Measurements from ENCODE around the gene CCDC142. TPM values are rescaled to one million over a fixed set of nuclear protein-coding genes. Genes with fewer than 3 reads are reported as not detected.
"Not testable (repeated sequence)": the region's sequence is repeated elsewhere in the genome, so short reads cannot be mapped to it uniquely, and the experiment has no call there.

CCDC142 gene
- total RNA-seq, 4 donors from 2014 or later = 7.3 to 41.6 (median 13.7) TPM

- Histone ChIP-seq H3K27ac (no peak overlapping the region), H3K27me3 (peaks cover 2% of the 10 kb centered on the region), H3K4me1 (no peaks in the 10 kb centered on the region), H3K9me3 (no peaks in the 10 kb centered on the region), H3K4me3 (no peak overlapping the region), H3K36me3 (no peaks in the 10 kb centered on the region)
- 67 to 68% methylated on average over 2 of the region's 2 CpGs for WGBS, 2 donors (ENCODE audit: low coverage in 1 of 2)
- no peak for ATAC-seq
- TF ChIP-seq, protein P1, sequence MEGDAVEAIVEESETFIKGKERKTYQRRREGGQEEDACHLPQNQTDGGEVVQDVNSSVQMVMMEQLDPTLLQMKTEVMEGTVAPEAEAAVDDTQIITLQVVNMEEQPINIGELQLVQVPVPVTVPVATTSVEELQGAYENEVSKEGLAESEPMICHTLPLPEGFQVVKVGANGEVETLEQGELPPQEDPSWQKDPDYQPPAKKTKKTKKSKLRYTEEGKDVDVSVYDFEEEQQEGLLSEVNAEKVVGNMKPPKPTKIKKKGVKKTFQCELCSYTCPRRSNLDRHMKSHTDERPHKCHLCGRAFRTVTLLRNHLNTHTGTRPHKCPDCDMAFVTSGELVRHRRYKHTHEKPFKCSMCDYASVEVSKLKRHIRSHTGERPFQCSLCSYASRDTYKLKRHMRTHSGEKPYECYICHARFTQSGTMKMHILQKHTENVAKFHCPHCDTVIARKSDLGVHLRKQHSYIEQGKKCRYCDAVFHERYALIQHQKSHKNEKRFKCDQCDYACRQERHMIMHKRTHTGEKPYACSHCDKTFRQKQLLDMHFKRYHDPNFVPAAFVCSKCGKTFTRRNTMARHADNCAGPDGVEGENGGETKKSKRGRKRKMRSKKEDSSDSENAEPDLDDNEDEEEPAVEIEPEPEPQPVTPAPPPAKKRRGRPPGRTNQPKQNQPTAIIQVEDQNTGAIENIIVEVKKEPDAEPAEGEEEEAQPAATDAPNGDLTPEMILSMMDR (IDR thresholded peaks at IDR 0.05) = no peak
- TF ChIP-seq EP300 (IDR thresholded peaks at IDR 0.05) (no peak), POLR2AphosphoS5 (IDR thresholded peaks at IDR 0.05) (no peak), POLR2A (IDR thresholded peaks at IDR 0.05) (no peak)
These were observed 34.0 kb downstream of the CCDC142 start for GRCh38 chr2:74448771-74449170.

- no peak overlapping the region for H3K27ac ChIP-seq
- no peaks in the 10 kb centered on the region for H3K9me3 ChIP-seq
- no peaks in the 10 kb centered on the region for H3K4me1 ChIP-seq
- 72 to 78% methylated on average over 3 to 4 of the region's 5 CpGs for WGBS, 2 donors (ENCODE audit: low coverage in 1 of 2)
- H3K4me3 ChIP-seq = no peak overlapping the region
- H3K27me3 ChIP-seq = peaks cover 11% of the 10 kb centered on the region
- H3K36me3 ChIP-seq = no peaks in the 10 kb centered on the region
- ATAC-seq = no peak
- TF ChIP-seq, protein P1 (IDR thresholded peaks at IDR 0.05) = no peak
- TF ChIP-seq POLR2AphosphoS5 (IDR thresholded peaks at IDR 0.05) = no peak
- TF ChIP-seq POLR2A (IDR thresholded peaks at IDR 0.05) = no peak
- no peak for TF ChIP-seq EP300 (IDR thresholded peaks at IDR 0.05)
These were observed 35.4 kb downstream of the CCDC142 start for GRCh38 chr2:74447230-74447999.

DNA sequence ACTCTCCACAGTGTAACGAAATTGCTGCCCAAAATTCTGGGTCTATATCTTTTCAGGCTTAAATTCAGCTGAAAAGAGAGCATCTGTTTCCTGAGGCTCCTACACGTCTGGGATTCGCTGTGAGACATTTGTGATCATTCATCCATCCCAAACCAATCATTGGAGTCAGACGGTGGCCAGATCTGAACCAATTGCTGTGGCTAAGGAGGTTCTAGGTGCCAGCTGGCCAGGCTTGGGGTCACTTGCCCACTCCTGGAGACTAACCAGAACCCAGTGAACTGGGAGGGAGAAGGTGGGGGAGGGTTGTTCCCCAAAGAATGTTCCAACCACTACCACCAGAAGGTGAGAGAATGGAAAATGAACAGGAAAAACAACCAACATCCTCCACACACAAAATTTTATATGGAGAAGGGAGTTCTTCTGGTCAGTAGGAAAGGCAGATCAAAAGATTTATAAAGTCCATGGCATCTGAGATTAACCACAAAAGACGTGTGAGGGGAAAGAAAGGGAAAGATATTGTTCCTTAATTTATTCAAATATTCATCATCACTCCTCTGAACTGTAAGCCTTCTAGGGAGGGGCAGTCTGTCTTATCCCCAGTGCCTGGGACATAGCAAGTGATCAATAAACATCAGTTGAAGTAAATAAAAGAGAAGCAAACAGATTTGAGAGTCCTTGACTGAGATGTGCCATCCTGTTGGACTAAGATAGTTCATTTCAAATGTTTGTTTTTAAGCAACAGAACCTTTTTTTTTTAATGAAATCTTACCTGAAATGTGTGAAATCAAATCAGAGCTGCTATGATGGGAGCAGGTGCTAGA lies 38.1 kb downstream of the CCDC142 start:
- ATAC-seq = no peak
- H3K4me1 ChIP-seq = peaks cover 0 to 25% (median 4%) of the 10 kb centered on the region in 3 donors
- peaks cover 29% of the 10 kb centered on the region for H3K27me3 ChIP-seq
- TF ChIP-seq POLR2A (IDR thresholded peaks at IDR 0.05) = no peak
- TF ChIP-seq, protein P1 (IDR thresholded peaks at IDR 0.05) = no peak
- TF ChIP-seq POLR2AphosphoS5 (IDR thresholded peaks at IDR 0.05) = no peak
- TF ChIP-seq EP300 (IDR thresholded peaks at IDR 0.05) = no peak
- WGBS, 2 donors (ENCODE audit: low coverage in 1 of 2) = 28 to 34% methylated on average over 4 to 5 of the region's 5 CpGs
- no peak overlapping the region for H3K4me3 ChIP-seq
- H3K9me3 ChIP-seq = no peaks in the 10 kb centered on the region
- no peak overlapping the region for H3K27ac ChIP-seq
- no peaks in the 10 kb centered on the region for H3K36me3 ChIP-seq

DNA sequence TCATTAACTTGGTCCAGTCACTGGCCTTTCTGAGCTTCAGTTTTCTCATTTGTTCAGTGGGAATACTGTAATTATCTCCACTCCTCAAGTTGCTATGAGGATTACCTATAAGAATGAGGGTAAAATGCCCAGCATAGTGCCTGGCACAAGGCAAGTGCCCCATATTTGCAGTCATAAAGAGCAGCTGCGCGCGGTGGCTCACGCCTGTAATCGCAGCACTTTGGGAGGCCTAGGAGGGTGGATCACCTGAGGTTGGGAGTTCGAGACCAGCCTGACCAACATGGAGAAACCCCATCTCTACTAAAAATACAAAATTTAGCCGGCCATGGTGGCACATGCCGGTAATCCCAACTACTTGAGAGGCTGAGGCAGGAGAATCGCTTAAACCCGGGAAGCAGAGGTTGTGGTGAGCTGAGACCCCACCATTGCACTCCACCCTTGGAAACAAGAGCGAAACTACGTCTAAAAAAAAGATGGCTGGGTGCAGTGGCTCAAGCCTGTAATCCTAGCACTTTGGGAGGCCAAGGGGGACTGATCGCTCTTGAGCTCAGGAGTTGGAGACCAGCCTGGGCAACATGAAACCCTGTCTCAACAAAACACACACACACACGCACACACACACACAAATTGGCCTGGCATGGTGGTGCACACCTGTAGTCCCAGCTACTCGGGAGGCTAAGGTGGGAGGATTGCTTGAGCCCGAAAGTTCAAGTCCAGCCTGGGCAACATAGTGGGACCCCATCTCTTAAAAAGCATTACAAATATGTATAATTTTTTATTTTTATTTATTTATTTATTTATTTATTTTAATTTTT lies 40.1 kb downstream of the CCDC142 start:
- 86 to 89% methylated on average over 6 to 12 of the region's 16 CpGs for WGBS, 2 donors (ENCODE audit: low coverage in 1 of 2)
- H3K36me3 ChIP-seq, H3K27ac ChIP-seq: not testable (repeated sequence)

More for the DNA sequence above, 40.1 kb downstream of the CCDC142 start:
- Histone ChIP-seq H3K4me3 (peak overlapping the region in 1 of 2 donors; percentile 49), H3K27me3 (peaks cover 29% of the 10 kb centered on the region), H3K4me1 (peaks cover 0 to 46% (median 13%) of the 10 kb centered on the region in 3 donors)
- ATAC-seq, H3K9me3 ChIP-seq: not testable (repeated sequence)
